HEK293 (cell line): ENCODE results near the gene SIDT1.
A peak's percentile ranks its signal among the peaks of the same experiment; 100 is the strongest.

ENCODE experiments used
- BCL11A ChIP-seq: fragments of 450-650 bp; formaldehyde crosslinking; IDR thresholded peaks from 2 replicates; pipeline ENCODE4 v1.5.1; 2016; ENCODE audit warnings: low read depth, missing biosample characterization, missing genetic modification characterization
- HOXD13 ChIP-seq: sonication (generic); formaldehyde crosslinking; IDR thresholded peaks from 2 replicates; pipeline ENCODE4 v1.8.0; 2022; ENCODE audit warnings: missing genetic modification reagents, borderline replicate concordance
- ZNF24 ChIP-seq: fragments of 450-650 bp; formaldehyde crosslinking; IDR thresholded peaks from 2 replicates; pipeline ENCODE4 v1.5.1; 2016; ENCODE audit warnings: missing biosample characterization, missing genetic modification characterization
- ZNF473 ChIP-seq: fragments of 450-650 bp; formaldehyde crosslinking; IDR thresholded peaks from 2 replicates; pipeline ENCODE4 v1.5.1; 2017; ENCODE audit warnings: missing biosample characterization, missing genetic modification characterization
- TF ChIP-seq, protein P1 (sequence below): fragments of 450-650 bp; formaldehyde crosslinking; IDR thresholded peaks from 2 replicates; pipeline ENCODE4 v1.5.1; 2016; ENCODE audit warnings: missing biosample characterization, missing genetic modification characterization
- TF ChIP-seq, protein P2 (sequence below): fragments of 450-650 bp; formaldehyde crosslinking; IDR thresholded peaks from 2 replicates; pipeline ENCODE4 v1.5.1; 2016; ENCODE audit warnings: missing biosample characterization, missing genetic modification characterization, borderline replicate concordance

- TF ChIP-seq, protein P1, sequence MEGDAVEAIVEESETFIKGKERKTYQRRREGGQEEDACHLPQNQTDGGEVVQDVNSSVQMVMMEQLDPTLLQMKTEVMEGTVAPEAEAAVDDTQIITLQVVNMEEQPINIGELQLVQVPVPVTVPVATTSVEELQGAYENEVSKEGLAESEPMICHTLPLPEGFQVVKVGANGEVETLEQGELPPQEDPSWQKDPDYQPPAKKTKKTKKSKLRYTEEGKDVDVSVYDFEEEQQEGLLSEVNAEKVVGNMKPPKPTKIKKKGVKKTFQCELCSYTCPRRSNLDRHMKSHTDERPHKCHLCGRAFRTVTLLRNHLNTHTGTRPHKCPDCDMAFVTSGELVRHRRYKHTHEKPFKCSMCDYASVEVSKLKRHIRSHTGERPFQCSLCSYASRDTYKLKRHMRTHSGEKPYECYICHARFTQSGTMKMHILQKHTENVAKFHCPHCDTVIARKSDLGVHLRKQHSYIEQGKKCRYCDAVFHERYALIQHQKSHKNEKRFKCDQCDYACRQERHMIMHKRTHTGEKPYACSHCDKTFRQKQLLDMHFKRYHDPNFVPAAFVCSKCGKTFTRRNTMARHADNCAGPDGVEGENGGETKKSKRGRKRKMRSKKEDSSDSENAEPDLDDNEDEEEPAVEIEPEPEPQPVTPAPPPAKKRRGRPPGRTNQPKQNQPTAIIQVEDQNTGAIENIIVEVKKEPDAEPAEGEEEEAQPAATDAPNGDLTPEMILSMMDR: no peak
- TF ChIP-seq, protein P2, sequence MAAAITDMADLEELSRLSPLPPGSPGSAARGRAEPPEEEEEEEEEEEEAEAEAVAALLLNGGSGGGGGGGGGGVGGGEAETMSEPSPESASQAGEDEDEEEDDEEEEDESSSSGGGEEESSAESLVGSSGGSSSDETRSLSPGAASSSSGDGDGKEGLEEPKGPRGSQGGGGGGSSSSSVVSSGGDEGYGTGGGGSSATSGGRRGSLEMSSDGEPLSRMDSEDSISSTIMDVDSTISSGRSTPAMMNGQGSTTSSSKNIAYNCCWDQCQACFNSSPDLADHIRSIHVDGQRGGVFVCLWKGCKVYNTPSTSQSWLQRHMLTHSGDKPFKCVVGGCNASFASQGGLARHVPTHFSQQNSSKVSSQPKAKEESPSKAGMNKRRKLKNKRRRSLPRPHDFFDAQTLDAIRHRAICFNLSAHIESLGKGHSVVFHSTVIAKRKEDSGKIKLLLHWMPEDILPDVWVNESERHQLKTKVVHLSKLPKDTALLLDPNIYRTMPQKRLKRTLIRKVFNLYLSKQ: no peak
- TF ChIP-seq ZNF473 (tag by site-specific recombination): no peak
- peak; percentile 72; the same call in 1 of the 2 replicates for TF ChIP-seq BCL11A (tag by site-specific recombination)
- TF ChIP-seq ZNF24 (tag by site-specific recombination): no peak
- TF ChIP-seq HOXD13 (CRISPR knock-in tag): no peak
Measured at GRCh38 chr3:113507501-113508067, 24.8 kb upstream of the SIDT1 start.
